ENCODE data around the gene DMBX1. TPM values are rescaled to one million over a fixed set of nuclear protein-coding genes. Genes with fewer than 3 reads are reported as not detected.

Gene DMBX1
- total and polyA plus RNA-seq, 2 of the 13 experiments (the other 11 are each of a cell fraction or from before 2014, with no cell fraction given): not detected

GRCh38 chr1:46503421-46503820 is 13.8 kb downstream of the DMBX1 start (continued):
- no peak for TF ChIP-seq ZNF549 (CRISPR knock-in tag; IDR thresholded peaks at IDR 0.05)
- no peak for TF ChIP-seq ZNF574 (CRISPR knock-in tag; IDR thresholded peaks at IDR 0.05)
- no peak for TF ChIP-seq KIAA2018 (CRISPR knock-in tag; IDR thresholded peaks at IDR 0.05; ENCODE audit: borderline replicate concordance)
